ENCODE data around the gene GOLGA6L24.
"Not testable (repeated sequence)": the region's sequence is repeated elsewhere in the genome, so short reads cannot be mapped to it uniquely, and the experiment has no call there.

GOLGA6L24 gene

GRCh38 chr15:28357984-28358383 lies at the start of gene GOLGA6L24:
TSS of gene GOLGA6L24 (minus strand) at chr15:28358084. CDS start at chr15:28358023, 61 bp downstream.
- not testable (repeated sequence) for DNase-seq

- DNase-seq = not testable (repeated sequence)
These were observed 45.0 kb upstream of the GOLGA6L24 start for GRCh38 chr15:28402774-28403435.

GRCh38 chr15:28396022-28396421 lies 38.1 kb upstream of the GOLGA6L24 start:
- not testable (repeated sequence) for DNase-seq

- not testable (repeated sequence) for DNase-seq
These were observed 22.2 kb upstream of the GOLGA6L24 start for GRCh38 chr15:28380053-28380452.

- DNase-seq = not testable (repeated sequence)
These were observed 20.5 kb upstream of the GOLGA6L24 start, which contains the start of gene GOLGA8F for GRCh38 chr15:28378364-28378763. TSS of gene GOLGA8F (plus strand) at chr15:28378664. CDS start at chr15:28378762, 98 bp downstream.

GRCh38 chr15:28365502-28365901 lies 7.6 kb upstream of the GOLGA6L24 start:
- not testable (repeated sequence) for DNase-seq

GRCh38 chr15:28322129-28322588 lies 35.7 kb downstream of the GOLGA6L24 start, which contains the start of gene HERC2:
TSS of gene HERC2 (minus strand) at chr15:28322179. CDS start at chr15:28321433, 746 bp downstream.
- not testable (repeated sequence) for DNase-seq

- not testable (repeated sequence) for DNase-seq
These were observed 36.4 kb downstream of the GOLGA6L24 start for GRCh38 chr15:28321358-28322078.

- DNase-seq = not testable (repeated sequence)
These were observed 38.2 kb downstream of the GOLGA6L24 start for GRCh38 chr15:28319725-28320124.

- not testable (repeated sequence) for DNase-seq
These were observed 39.1 kb downstream of the GOLGA6L24 start for GRCh38 chr15:28318828-28319227.

- not testable (repeated sequence) for DNase-seq
These were observed 39.8 kb downstream of the GOLGA6L24 start for GRCh38 chr15:28318122-28318521.

- DNase-seq = not testable (repeated sequence)
These were observed 40.9 kb downstream of the GOLGA6L24 start for GRCh38 chr15:28316958-28317357.

- not testable (repeated sequence) for DNase-seq
These were observed 47.4 kb downstream of the GOLGA6L24 start for GRCh38 chr15:28310454-28310853.

GRCh38 chr15:28308718-28309117 lies 49.2 kb downstream of the GOLGA6L24 start:
- DNase-seq = not testable (repeated sequence)
